ENCODE measurements around the gene AARS2. TPM values are rescaled to one million over a fixed set of nuclear protein-coding genes. Genes with fewer than 3 reads are reported as not detected.
"Not testable (repeated sequence)": the region's sequence is repeated elsewhere in the genome, so short reads cannot be mapped to it uniquely, and the experiment has no call there.

AARS2 gene
- total RNA-seq, 4 donors from 2014 or later = 6.9 to 12.3 (median 7.6) TPM

GRCh38 chr6:44349904-44350649 lies 36.9 kb upstream of the AARS2 start:
- DNase-seq (ENCODE audit: low spot score) (no peak), ATAC-seq (ENCODE audit: low FRiP score) (no peak)
- TF ChIP-seq CTCF (IDR thresholded peaks at IDR 0.05) = no peak

- not testable (repeated sequence) for DNase-seq (ENCODE audit: low spot score); ATAC-seq (ENCODE audit: low FRiP score)
Observed at GRCh38 chr6:44346818-44347217, 33.7 kb upstream of the AARS2 start.

DNA sequence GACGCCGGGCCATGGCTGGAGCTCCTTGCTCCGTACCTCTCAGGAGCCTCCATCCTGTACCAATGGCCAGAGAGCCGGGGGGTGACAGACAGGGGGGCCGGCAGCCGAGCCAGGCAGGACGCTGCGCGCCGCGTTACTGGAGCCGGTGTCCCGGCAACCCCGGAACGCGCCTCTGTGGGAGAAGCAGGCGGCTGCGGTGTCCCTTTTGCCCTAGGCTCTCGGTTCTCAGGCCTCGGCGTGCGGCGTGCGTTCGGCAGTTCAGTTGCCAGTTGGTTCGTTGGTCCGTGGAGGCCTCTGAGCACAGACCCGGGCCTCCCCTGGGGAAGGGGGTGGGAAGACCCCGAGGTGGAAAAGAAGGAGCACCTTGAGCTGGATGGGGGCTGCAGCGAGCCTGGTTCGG lies 29.3 kb upstream of the AARS2 start, which contains the start of gene SPATS1:
TSS of gene SPATS1 (plus strand) at position 162 of the 400 bp plus-strand sequence. CDS start 446 bp downstream, outside the sequence.
- TF ChIP-seq CTCF (IDR thresholded peaks at IDR 0.05) = no peak
- ATAC-seq (ENCODE audit: low FRiP score) (no peak), DNase-seq (ENCODE audit: low spot score) (no peak)

GRCh38 chr6:44342052-44342451 lies 28.9 kb upstream of the AARS2 start:
- no peak for TF ChIP-seq CTCF (IDR thresholded peaks at IDR 0.05)
- no peak for ATAC-seq (ENCODE audit: low FRiP score)
- DNase-seq (ENCODE audit: low spot score) = no peak

DNA sequence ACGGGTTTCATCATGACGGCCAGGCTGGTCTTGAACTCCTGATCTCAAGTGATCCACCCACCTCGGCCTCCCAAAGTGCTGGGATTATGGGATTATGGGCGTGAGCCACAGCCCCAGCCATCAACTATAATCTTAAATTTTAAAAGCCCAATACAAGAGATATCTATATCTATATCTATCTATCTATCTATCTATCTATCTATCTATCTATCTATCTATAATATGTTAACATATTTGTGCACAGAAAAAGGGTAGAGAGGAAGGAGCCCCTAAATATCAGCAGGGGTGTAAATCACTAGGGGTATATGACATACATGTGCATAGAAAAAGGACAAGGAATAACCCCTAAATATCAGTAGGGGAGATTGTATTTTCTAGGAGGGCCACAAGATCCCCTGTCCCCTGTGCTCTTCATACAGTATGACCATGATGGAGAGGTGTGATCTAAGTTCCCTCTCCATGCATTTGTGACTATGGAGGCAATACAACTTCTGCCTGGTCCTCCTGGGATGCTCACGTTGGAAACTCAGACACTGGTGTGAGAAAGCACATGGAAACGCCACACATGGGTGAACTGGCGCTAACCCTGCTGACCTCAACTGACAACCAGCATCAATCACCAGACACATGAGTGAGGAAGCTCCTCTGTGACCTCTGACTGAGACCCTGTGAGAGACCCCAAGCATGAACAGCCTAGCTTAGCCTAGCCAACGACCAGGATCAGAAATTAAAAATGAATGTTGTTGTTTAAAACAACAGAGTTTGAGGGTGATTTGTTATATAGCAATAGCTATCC lies 28.1 kb upstream of the AARS2 start:
- DNase-seq (ENCODE audit: low spot score) (no peak), ATAC-seq (ENCODE audit: low FRiP score) (no peak)
- TF ChIP-seq CTCF (IDR thresholded peaks at IDR 0.05) = no peak

DNA sequence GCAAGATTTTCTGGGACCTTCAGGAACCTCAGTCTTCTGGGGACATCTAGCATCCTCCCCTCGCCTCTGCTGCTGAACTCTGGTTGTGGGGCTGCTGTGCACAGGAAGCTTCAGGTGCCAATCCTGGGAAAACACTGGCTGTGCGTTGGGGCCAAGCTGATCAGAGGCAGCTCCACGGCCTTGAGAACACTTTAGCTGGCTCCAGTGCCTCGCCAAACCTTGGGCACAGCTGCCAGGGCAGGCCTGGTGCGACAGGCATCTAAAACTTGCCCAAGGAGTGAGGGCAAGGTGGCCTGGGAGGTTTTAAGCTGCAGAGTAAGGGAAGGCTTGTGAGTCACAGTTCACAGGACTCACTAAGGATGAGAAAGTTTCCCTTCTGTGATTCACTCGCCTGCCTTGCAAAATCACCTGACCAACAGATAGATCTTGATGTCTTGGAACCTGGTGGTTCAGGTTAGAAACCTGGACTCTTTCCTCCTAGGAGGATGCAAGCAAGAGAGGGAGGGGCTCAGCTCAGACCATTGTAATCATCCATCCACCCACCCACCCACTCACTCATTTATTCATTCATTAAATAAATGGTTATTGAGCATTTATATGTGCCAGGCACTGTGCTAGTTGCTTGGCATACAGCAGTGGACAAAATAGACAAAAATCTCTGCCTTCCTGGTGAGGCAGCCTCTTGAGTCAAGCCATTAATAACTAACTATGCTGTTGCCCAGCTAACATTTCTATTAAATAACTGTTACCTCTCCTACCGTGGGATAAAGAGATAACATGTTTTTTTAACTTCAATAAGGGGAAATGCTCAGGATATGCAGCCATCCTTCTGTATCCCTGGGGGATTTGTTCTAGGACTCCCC lies 26.8 kb upstream of the AARS2 start:
- DNase-seq (ENCODE audit: low spot score) (no peak), ATAC-seq (ENCODE audit: low FRiP score) (no peak)
- no peak for TF ChIP-seq CTCF (IDR thresholded peaks at IDR 0.05)

DNA sequence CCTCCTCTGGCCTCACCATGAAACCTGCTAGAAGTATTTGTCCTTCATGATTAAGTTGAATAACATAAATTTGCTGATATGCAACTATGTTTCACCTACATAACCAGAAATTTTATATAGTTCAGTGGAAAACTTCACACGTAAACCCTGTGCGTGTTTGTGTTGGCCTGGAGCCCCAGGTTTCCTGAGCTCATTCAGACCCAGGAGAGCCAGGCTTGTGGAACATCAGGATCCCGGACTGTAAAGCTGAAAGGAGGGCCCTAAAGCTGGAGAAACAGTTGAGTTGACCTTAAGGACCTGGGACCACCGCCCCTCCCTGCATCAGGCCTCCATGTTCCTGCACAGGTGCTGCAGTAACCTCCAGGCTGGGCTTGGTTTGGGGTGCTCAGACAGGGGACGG lies 26.2 kb upstream of the AARS2 start:
- ATAC-seq (ENCODE audit: low FRiP score) = no peak

More for the DNA sequence above, 26.2 kb upstream of the AARS2 start:
- TF ChIP-seq CTCF (IDR thresholded peaks at IDR 0.05) = no peak
- DNase-seq (ENCODE audit: low spot score) = no peak

All from omental fat pad (tissue), 4 donors.